Putamen (tissue), 1 donor: ENCODE data around the gene CD274.

Source experiments
- DNase-seq: peaks from one replicate; pipeline ENCODE4 v3.0.0-alpha.2; 2016; ENCODE audit warnings: low spot score

Gene CD274

DNA sequence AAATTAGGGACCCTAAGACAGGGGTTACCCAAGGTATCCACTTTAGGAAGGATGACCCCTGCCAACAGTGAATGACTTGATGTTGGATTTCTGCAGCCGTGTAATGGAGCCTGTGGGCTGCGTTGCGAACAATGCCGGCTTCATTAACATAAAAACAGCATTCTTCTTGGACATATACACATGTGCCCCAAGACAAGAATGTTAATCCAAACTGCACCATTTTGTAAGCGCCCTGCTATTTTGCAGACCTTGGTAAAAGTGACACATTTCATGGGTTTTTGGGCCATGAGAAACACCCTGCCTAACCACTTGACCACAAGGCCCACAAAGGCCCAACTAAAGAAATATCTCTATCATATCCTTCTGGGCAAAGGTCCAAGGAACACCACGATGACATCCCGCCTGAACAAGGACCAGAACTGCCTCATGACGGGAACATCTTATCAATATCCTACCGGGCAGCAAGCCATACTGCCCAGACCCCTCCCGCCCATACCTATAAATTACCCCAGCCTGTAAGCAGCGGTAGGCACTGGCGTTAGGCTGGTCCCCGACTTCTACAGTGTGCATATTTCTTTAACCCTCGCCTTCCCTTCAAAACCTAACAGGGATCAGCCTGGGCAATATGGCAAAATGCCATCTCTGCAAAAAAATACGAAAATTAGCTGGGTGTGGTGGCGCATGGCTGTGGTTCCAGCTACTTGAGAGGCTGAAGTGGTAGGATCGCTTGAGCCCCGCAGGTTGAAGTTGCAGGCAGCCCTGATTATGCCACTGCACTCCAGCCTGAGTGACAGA lies 50.3 kb downstream of the CD274 start:
- DNase-seq: no peak

- DNase-seq: no peak
Measured at GRCh38 chr9:5502553-5502952, 52.2 kb downstream of the CD274 start.

DNA sequence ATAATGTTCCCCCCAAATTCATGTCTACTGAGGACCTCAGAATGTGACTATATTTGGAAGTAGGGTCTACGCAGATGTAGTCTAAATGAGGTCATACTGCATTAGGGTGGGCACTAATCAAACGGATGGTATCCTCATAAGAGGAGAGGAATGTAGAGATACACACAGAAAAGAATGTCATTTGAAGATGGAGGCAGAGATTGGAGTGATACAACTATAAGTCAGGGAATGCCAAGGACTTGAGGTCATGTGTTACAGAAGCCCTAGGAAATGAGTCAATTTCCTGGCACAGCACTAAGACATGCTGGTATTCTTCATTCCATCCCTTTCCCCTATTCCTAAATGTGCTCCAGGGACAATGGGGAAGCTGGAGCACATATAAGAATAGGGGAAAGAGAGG lies 59.2 kb downstream of the CD274 start:
- no peak for DNase-seq

GRCh38 chr9:5510360-5510931 lies 60.1 kb downstream of the CD274 start, which contains the start of gene PDCD1LG2:
PDCD1LG2 (plus strand) TSS chr9:5510531; CDS start chr9:5522547, 12,016 bp downstream.
- DNase-seq: peak; percentile 15

GRCh38 chr9:5510989-5511388 lies 60.6 kb downstream of the CD274 start:
- no peak for DNase-seq

- DNase-seq: no peak
Measured at GRCh38 chr9:5511476-5511875, 61.1 kb downstream of the CD274 start.

GRCh38 chr9:5511935-5512580 lies 61.7 kb downstream of the CD274 start:
- DNase-seq: no peak

- DNase-seq: no peak
Measured at GRCh38 chr9:5512658-5513452, 62.5 kb downstream of the CD274 start.

GRCh38 chr9:5513966-5514616 lies 63.7 kb downstream of the CD274 start:
- DNase-seq: no peak

DNA sequence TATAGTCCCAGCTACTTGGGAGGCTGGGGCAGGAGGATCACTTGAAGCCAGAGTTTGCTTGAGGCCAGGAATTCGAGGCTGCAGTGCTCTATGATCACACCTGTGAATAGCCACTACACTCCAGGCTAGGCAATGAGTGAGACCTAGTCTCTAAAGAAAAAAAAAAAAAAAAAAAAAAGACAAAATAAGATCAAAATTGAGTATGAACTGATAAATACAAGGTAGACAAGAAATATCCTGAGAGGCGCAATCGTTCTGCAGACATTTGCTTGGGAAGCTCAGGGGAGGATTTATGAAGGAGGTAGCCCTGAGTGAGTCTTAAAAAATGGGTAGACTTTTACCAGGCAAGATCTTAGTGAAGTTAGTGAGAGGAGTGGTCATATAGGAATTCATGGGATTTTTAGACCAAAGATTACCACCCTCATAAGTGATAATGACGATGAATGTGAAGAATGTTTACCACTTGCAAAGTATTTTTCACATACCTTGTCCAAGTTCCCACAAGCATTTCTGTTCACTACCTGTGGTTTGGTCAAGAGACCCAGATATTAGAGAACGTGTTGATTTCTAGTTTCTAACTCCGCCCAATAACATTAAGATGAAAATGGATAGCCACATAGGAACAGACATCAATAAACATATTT lies 64.4 kb downstream of the CD274 start:
- DNase-seq: no peak

DNA sequence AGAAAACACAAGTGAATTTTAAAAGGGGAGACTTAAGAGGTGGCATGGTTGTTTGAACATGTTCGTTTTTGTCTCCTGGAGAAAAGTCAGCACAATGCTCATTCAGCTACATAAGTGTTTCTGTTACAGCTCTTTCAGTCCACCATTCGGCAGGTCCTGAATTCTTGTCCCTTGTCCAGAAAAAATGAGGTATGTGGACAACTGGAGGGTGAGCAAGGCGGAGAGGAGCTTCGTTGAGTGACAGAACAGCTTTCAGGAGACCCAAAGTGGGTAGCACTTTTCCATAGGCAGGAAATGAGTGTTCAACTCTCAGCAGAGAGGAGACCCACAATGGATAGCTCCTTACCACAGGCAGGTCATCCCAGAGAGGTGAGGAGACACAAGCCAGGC lies 64.9 kb downstream of the CD274 start:
- no peak for DNase-seq

GRCh38 chr9:5516453-5517220 lies 66.3 kb downstream of the CD274 start:
- DNase-seq: no peak

- DNase-seq: no peak
Measured at GRCh38 chr9:5518171-5518936, 68.0 kb downstream of the CD274 start.

GRCh38 chr9:5518937-5519319 lies 68.6 kb downstream of the CD274 start:
- no peak for DNase-seq
